ENCODE data around the gene SLC38A6. TPM values are rescaled to one million over a fixed set of nuclear protein-coding genes. Genes with fewer than 3 reads are reported as not detected.

Gene SLC38A6
- total RNA-seq, 1 experiment from 2014 or later, result 6.0 TPM

DNA sequence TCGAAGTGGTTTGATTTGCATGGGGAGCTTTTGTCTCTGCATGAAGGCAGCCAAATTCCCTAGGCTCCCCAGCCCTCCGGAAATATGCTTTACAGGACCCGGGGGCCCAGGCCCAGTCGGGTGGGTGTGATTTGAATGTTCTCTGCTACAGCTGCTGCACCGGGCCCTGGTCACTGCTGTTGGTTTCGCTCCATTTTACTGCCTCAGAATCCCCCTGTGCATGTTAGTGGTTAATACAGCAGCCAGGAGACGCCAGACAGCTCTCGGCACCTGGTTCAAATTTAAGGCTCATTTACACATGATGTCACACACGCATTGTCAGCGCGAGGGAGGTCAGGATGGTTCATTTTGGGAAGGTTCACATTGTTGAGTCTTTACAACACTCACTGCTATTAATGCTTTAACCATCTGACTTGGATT lies 99.6 kb downstream of the SLC38A6 start:
- H3T11ph ChIP-seq (ENCODE audit: low read length), result no peak overlapping the region
- no peaks in the 10 kb centered on the region for H3K27me3 ChIP-seq (ENCODE audit: insufficient read depth, low read length)
- no peak overlapping the region for H4K5ac ChIP-seq (ENCODE audit: insufficient read length, low read depth, low read length)
- no peaks in the 10 kb centered on the region for H4K20me1 ChIP-seq (ENCODE audit: control insufficient read depth, insufficient read depth, insufficient read length)
- no peaks in the 10 kb centered on the region for H3K23me2 ChIP-seq (ENCODE audit: insufficient read length, low read depth, low read length, poor library complexity, severe bottlenecking)
- DNase-seq, result peak; percentile 39
- H3K9me3 ChIP-seq (ENCODE audit: control insufficient read depth, low read depth, low read length), result no peaks in the 10 kb centered on the region
- H2BK5ac ChIP-seq (ENCODE audit: insufficient read length, low read length), result no peak overlapping the region
- no peak overlapping the region for H3K56ac ChIP-seq (ENCODE audit: insufficient read length, low read depth, low read length)
- Mint-ChIP-seq H3K4me1 (peaks cover 13% of the 10 kb centered on the region in 2 experiments), H3K9me3 (peaks cover 0 to 6% of the 10 kb centered on the region in 2 experiments; a peak in 3 of 5 replicates), H3K27ac (peak overlapping the region in 1 of 3 experiments; percentile 31; a peak in 1 of 7 replicates), H3K27me3 (ENCODE audit: low read depth) (no peaks in the 10 kb centered on the region), H3K36me3 (ENCODE audit: insufficient read depth in 1 of 3, low read depth in 3 of 3) (peaks cover 0 to 8% (median 6%) of the 10 kb centered on the region in 3 experiments; a peak in 4 of 7 replicates), H3K4me3 (no peak overlapping the region)
- H2BK12ac ChIP-seq (ENCODE audit: insufficient read length, low read depth, low read length), result no peak overlapping the region
- no peak overlapping the region for H3K4me2 ChIP-seq (ENCODE audit: insufficient read depth, insufficient read length, low read length)
- H2AFZ ChIP-seq (ENCODE audit: low read length), result no peak overlapping the region
- H2BK15ac ChIP-seq (ENCODE audit: low read depth, low read length), result no peak overlapping the region
- no peak overlapping the region for H3K23ac ChIP-seq (ENCODE audit: insufficient read length, low read depth, low read length)
- H3K4ac ChIP-seq (ENCODE audit: low read depth, low read length), result no peak overlapping the region
- no peaks in the 10 kb centered on the region for H3K79me2 ChIP-seq (ENCODE audit: insufficient read depth, low read length)
- H3K18ac ChIP-seq (ENCODE audit: insufficient read length, low read depth, low read length), result no peak overlapping the region
- peak overlapping the region; percentile 8; the same call in 1 of the 2 replicates for H3K14ac ChIP-seq (ENCODE audit: insufficient read depth, low read length)
- no peak overlapping the region for H3K27ac ChIP-seq (ENCODE audit: insufficient read length, low read depth, low read length)
- H3K79me1 ChIP-seq (ENCODE audit: insufficient read depth, low read depth, low read length, poor library complexity, severe bottlenecking), result no peaks in the 10 kb centered on the region
- no peak for TF ChIP-seq CTCF (conservative IDR thresholded peaks at IDR 0.05)
- H4K91ac ChIP-seq (ENCODE audit: insufficient read length, low read depth, low read length), result no peak overlapping the region
- H4K8ac ChIP-seq (replicated peaks; ENCODE audit: insufficient read length, low read depth, low read length), result no peak overlapping the region
- no peak overlapping the region for H2AK5ac ChIP-seq (ENCODE audit: insufficient read length, low read length)
- 0 out of 2 replicates have a peak, but pooled peaks cover 6% of the 10 kb centered on the region for H3K4me1 ChIP-seq (ENCODE audit: insufficient read depth, low read length)
- H2BK120ac ChIP-seq (ENCODE audit: low read depth, low read length, poor library complexity, severe bottlenecking), result no peak overlapping the region
- no peak overlapping the region for H2BK20ac ChIP-seq (ENCODE audit: low read depth, low read length, poor library complexity, severe bottlenecking)
- no CpG with 5 or more reads among the region's 11 CpGs for WGBS (ENCODE audit: extremely low coverage, insufficient read length, low lambda C conversion rate)
- no peak overlapping the region for H3K9ac ChIP-seq (ENCODE audit: extremely low read depth, insufficient read length, low read length)
